SH-SY5Y (cell line): ENCODE measurements around the gene TFCP2.

Experiments used
- GATA2 ChIP-seq: IDR thresholded peaks from 2 replicates; pipeline ENCODE4 v1.6.1; 2011; ENCODE audit warnings: mild to moderate bottlenecking, low read depth, low read length
- GATA3 ChIP-seq: IDR thresholded peaks from 2 replicates; pipeline ENCODE4 v1.6.1; 2011; ENCODE audit warnings: low read depth, mild to moderate bottlenecking, low read length, moderate library complexity

The TFCP2 gene

DNA sequence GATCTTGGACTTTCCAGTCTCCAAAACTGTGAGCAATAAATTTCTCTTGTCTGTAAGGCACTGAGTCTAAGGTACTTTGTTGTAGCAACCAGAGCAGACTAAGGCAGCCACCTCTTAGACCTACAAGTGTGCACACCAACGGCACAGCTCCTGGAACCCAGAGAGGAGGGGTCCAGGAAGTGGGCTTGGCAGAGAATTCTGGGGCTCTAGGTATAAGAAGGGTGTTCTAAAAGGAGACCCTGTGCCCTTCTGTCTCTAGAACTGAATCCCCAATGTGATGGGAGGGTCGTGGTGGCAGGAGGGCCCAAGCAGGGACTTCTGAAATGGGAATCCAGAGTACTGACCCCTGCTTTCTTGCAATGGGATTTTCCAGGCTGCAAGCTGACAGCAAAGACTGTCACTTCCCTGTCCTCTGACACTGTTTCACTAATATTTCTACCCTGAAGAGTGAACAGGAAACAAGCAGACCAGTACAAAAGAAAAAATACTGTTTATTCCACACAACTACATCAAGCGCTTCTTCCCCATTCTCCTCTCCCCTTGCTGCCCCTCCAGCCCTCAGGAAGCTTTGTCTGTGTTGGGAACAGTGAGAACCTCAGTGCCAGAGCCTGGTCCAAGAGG is 13.6 kb upstream of the TFCP2 start:
- TF ChIP-seq GATA2 (no peak), GATA3 (no peak)

DNA sequence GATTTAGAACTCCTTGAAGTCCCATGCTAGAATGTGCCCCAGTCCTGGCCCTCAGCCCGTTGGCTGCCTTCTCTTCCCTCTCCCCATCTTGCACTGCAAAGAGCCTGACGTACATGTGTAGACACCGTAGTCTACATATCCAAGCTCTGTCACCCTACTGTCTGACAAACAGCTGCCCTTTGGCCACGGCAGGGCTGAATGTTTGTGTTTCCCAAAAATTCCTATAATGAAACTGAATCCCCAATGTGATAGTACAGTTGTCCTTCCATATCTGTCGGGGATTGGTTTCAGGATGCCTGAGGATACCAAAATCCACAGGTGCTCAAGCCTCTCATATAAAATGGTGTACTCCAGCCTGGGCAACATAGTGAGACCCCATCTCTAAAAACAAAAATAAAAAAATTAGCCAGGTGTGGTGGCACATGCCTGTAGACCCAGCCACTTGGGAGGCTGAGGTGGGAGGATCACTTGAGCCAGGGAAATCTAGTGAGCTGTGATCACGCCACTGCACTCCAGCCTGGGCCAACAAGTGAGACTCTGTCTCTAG is 12.3 kb upstream of the TFCP2 start:
- TF ChIP-seq GATA3: no peak
- TF ChIP-seq GATA2: no peak

DNA sequence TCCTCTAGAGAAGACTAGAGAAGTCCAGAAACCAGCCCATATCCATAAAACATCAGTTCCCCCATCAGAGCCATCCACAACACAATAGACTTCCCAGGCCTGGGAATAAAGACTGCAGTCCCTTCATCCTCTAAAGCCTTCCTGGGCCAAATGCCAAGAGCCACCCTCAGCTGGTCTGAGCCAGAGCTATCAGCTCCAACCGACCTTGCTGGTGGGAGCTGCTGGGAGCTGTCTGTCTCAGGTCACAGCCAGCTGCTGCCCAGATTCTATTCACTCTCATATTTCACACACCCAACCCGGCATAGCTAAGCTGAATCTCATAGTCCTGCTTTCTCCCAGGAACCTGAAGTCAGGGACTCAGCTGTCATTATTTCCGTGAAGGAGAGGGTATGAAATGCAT is 10.9 kb upstream of the TFCP2 start:
- TF ChIP-seq GATA3: no peak
- no peak for TF ChIP-seq GATA2

DNA sequence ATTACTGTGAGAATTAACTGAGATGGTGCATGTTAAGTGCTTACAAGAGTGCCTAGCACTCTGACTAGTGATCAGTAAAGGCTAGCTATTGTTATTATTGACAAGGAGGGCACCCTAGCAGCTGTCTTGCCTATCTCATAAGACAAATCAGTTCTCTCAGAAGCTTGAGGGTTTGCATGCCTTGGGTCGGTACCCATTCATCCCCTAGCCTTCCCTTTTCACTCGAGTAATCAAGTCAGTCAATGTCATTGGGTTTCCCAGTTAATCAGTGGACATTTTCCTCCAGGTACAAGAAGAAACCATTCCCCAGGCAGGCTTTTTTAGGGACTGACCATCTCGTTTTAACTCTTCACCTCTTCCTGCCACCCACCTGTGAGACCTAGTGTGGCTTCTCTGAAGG is 10.4 kb upstream of the TFCP2 start:
- TF ChIP-seq GATA2 (no peak), GATA3 (no peak)

DNA sequence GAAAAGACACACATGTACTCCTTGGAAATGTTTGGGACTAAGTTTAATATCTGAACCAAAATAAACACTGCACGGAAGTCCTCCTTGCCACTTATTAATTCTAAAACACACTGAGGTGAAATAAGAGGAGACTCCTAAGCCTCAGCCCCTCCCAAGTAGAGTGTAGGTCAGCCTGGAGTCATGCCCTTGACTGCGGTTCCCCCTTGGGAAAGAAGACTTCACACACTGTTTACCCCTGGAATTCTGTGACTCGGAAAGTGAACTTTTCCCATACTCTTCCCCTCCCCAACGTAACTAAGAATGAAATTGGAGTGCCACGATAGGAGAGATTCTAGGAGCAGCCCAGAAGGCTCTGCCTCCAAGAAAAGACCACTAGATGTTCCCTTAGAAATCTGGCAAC is 8.6 kb upstream of the TFCP2 start:
- no peak for TF ChIP-seq GATA3
- no peak for TF ChIP-seq GATA2

DNA sequence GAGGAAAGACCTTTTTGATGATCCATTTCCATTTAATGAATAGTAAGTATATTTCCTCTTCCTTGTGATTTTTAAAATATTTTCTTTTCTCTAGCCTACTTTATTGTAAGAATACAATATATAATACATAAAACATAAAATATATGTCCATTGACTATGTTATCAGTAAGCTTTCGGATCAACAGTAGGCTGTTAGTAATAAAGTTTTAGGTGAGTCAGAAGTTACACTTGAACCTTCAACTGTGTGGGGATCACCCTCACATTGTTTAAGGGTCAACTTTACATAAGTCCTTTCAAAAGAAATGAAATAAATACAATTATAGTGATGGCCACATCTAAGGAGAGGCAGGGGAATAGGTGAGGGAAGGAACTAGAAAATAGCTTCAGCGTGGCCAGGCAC is 5.0 kb upstream of the TFCP2 start:
- TF ChIP-seq GATA3 (no peak), GATA2 (no peak)

DNA sequence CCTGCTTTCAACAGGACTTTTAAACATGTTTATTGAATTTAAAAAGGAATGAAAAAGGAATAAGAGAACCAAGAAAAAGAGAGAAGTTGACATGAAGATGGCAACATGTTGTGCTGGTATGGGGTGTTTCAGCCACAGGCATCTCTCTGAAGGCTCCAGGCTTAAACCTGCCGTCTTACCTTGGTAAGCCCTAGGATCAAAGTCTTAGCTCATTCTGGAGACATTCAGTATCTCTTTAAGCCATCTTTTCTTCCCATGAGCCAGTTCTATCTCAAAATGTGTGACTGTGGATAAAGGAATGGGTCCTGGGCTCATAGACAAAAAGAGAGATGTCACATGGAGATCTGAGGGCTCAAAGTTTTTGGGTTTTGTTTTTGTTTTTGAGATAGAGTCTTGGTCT is 1.6 kb upstream of the TFCP2 start:
- TF ChIP-seq GATA3 (no peak), GATA2 (no peak)

DNA sequence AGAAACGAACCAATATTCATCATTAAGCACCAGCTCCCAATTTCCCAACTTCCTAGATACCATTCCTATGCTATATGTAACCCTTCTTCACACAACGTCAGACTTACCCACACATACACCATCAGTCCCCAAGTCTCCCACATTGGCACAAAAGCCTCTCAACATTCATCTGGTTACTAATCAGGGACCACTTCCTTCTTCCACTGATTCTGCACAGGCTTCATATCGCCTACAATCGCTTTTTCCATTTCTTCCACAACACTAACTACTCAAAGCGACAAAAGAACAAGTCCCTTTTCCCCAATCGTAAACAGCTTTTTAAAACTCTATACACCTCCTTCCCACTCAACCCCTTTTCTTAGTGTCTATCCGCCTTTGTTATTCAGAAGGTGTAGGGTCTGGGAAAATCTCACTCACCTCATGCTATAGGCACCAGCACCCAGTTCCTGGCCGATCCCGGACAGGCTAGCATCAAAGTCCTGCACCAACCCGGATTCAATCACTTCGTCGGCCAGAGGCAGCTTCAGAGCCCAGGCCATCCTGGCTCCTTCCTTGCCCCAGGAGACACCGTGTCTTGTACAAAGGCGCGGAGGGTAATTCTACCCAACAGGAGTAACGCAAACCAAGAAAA is 936 bp downstream of the TFCP2 start:
- no peak for TF ChIP-seq GATA2
- no peak for TF ChIP-seq GATA3

DNA sequence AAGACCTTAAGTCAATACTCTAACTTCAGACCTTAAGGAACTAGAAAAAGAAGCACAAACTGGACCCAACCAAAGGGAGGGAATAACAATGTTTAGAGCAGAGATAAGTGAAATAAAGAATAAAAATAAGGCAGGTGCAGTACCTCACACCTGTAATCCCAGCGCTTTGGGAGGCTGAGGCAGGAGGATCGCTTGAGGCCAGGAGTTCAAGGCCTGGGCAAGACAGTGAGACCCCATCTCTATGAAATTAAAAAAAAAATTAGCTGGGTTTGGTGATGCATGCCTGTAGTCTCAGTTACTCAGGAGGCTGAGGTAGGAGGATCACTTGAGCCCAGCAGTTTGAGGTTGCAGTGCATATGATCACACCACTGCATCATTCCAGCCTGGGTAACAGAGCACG is 9.1 kb downstream of the TFCP2 start:
- TF ChIP-seq GATA3: no peak
- no peak for TF ChIP-seq GATA2

DNA sequence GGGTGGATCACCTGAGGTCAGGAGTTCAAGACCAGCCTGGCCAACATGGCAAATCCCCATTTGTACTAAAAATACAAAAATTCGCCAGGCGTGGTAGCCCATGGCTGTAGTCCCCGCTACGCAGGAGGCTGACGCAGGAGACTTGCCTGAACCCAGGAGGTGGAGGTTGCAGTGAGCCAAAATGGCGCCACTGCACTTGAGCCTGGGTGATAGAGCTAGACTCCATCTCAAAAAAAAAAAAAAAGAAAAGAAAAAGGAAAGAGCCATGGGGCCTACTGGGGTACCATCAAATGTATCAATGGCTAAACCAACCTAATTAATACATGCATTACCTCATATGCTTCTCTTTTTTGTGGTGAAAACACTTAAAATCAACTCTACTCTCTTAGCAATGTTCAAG is 10.7 kb downstream of the TFCP2 start:
- TF ChIP-seq GATA3: no peak
- no peak for TF ChIP-seq GATA2

DNA sequence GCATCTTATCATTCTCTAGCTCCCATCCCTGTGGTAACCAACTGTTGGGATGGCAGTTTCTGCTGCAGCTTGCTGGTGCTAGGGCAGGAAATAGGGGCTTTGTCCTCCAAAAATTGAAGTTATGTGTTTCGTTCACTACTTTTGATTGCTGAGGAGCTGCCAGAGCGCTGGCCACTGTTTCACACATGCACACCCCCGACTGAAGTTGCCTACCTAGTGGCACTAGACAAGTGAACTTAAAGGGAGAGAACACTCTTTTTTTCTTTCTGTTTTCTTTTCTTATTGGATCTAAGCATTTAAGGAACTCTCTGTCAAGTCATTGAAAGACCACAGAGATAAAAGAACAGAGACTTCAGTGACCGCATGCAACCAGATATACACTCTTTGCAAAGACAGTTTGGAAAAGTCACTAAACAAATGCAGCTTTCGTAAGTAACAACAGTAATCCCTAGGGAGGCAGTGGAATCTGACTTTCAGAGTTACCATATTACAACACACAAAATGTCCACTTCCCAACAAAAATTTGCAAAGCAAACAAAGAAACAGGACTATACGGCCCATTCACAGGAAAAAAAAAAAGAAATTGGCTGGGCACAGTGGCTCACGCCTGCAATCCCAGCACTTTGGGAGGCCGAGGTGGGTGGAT is 12.0 kb downstream of the TFCP2 start:
- TF ChIP-seq GATA2 (no peak), GATA3 (no peak)

DNA sequence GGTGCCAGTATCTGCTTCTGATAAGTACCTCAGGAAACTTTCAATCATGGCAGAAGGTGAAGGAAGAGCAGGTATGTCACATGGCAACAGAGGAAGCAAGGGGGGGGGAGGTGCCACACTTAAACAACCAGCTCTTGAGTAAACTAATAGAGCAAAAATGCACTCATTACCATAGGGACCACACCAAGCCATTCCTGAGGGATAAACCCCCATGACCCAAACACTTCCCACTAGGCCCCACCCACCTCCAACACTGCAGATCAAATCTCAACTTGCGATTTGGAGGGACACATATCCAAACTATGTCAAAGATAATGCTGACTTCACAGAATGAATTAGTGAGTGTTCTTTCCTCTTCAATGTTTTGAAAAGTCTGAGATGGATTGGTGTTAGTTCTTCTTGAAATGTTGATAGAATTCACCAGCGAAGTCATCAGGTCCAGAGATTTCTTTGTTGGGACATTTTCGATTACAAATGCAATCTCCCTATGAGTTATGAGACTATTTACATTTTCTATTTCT is 16.6 kb downstream of the TFCP2 start:
- TF ChIP-seq GATA2 (no peak), GATA3 (no peak)

DNA sequence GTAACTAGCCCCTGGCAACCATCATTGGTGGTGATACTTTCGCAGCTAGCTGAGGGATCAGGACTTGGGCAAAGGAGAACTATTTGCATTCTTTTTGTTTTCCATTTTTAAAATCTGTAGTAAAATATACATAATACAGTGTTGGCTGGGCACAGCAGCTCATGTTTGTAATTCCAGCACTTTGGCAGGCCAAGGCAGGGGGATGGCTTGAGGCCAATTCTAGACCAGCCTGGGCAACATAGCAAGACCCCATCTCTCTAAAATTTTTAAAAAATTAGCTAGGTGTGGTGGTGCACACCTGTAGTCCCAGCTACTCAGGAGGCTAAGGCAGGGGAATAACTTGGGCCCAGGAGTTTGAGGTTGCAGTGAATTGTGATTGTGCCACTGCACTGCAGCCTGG is 20.0 kb downstream of the TFCP2 start:
- no peak for TF ChIP-seq GATA2
- TF ChIP-seq GATA3: no peak

DNA sequence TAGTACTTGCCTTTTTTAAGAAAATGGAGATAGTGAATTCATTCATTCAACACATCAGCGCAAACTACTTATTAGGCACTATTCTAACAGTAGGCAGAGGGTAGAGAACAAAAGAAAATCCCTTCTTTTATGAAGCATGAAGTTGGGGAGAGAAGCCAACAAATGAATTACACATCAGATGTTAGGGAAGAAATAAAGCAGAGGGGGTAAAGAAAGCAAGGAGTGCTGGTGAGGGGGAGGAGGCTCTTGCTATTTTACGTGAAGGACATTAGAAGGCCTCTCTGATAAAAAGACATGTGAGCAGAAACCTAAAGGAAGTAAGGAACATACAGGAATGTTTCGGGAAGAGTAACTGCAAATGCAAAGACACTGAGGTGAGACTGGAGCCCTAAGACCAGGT is 22.2 kb downstream of the TFCP2 start:
- TF ChIP-seq GATA2: no peak
- no peak for TF ChIP-seq GATA3

DNA sequence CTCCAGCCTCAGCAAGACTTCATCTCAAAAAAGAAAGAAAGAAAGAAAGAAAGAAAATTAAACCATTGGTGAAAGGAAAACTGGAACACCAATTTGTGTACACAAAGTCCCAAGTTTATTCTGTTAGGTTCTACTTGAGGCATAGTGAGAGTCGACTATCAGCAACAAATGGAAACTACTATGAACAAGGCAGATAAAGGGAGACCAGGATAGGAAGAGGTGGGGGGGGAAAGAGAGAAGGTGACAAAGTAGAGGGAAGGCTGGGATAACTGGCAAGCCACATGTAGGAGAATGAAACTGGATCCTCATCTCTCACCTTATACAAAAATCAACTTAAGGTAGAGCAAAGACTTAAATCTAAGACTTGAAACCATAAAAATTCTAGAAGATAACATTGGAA is 25.6 kb downstream of the TFCP2 start:
- TF ChIP-seq GATA3 (no peak), GATA2 (no peak)

DNA sequence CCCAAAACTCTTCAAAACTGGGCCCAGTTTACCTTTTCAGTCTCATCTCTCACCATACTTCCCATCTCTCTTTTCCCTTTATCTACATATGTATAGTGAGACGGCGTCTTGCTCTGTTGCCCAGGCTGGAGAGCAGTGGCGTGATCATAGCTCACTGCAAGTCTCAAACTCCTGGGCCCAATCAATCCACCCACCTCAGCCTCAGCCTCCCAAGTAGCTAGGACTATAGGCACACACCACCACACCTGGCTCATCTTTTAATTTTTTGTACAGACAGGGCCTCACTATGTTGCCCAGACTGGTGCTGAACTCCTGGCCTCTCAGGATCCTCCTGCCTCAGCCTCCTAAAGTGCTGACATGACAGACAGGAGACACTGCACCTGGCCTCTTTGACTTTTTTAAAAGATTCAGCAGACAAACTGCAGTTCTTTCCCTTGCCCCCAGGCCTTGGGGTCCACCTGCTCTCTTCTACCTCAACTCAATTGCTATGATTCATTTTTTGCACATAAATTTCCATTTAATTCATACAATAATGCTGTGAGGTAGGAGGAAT is 33.6 kb downstream of the TFCP2 start:
- no peak for TF ChIP-seq GATA3
- TF ChIP-seq GATA2: no peak
